Renal cortex interstitium (tissue), 11 donors: ENCODE results near the gene CSNK1G2. TPM values are rescaled to one million over a fixed set of nuclear protein-coding genes. Genes with fewer than 3 reads are reported as not detected.
"Not testable (repeated sequence)": the region's sequence is repeated elsewhere in the genome, so short reads cannot be mapped to it uniquely, and the experiment has no call there.

Source experiments
- DNase-seq, 11 donors: peaks; one replicate each; pipeline ENCODE4 v3.0.0-alpha.2; 2013; ENCODE audit warnings: low read depth in 9 of 11, low spot score in 4 of 11; ENCODE audit errors: extremely low read depth in 1 of 11
- polyA plus RNA-seq, 3 donors: library from polyadenylated mRNA; unstranded; fragments of 120-200 nt; gene quantifications; one replicate each; pipeline ENCODE4 v1.2.1, GENCODE V29; 2013; ENCODE audit not compliant: insufficient read length in 3 of 3

CSNK1G2 gene
- polyA plus RNA-seq, 3 donors, result 50.5 to 70.4 (median 67.9) TPM

- no peak for DNase-seq
These were observed 36.1 kb downstream of the CSNK1G2 start for GRCh38 chr19:1977120-1977519.

GRCh38 chr19:1978346-1978894 lies 37.4 kb downstream of the CSNK1G2 start:
- no peak for DNase-seq

GRCh38 chr19:1979017-1979416 lies 38.0 kb downstream of the CSNK1G2 start:
- no peak for DNase-seq

GRCh38 chr19:1979642-1980041 lies 38.7 kb downstream of the CSNK1G2 start:
- no peak for DNase-seq

GRCh38 chr19:1980091-1980808 lies 39.3 kb downstream of the CSNK1G2 start:
- peak in 1 of 11 donors; percentile 18 for DNase-seq

GRCh38 chr19:1980809-1981181 lies 39.8 kb downstream of the CSNK1G2 start:
- DNase-seq, result no peak

- DNase-seq, result no peak
These were observed 40.3 kb downstream of the CSNK1G2 start for GRCh38 chr19:1981253-1981652.

GRCh38 chr19:1984357-1984756 lies 43.4 kb downstream of the CSNK1G2 start:
- DNase-seq, result no peak

- DNase-seq, result no peak
These were observed 44.8 kb downstream of the CSNK1G2 start for GRCh38 chr19:1985588-1986356.

- no peak for DNase-seq
These were observed 45.6 kb downstream of the CSNK1G2 start for GRCh38 chr19:1986357-1987162.

- DNase-seq, result no peak
These were observed 46.5 kb downstream of the CSNK1G2 start for GRCh38 chr19:1987197-1988187.

GRCh38 chr19:1988464-1988863 lies 47.5 kb downstream of the CSNK1G2 start:
- not testable (repeated sequence) for DNase-seq

GRCh38 chr19:1989513-1990229 lies 48.7 kb downstream of the CSNK1G2 start:
- DNase-seq, result no peak

- DNase-seq, result no peak
These were observed 49.5 kb downstream of the CSNK1G2 start for GRCh38 chr19:1990230-1991017.

GRCh38 chr19:1991018-1991913 lies 50.3 kb downstream of the CSNK1G2 start:
- DNase-seq, result no peak

GRCh38 chr19:1992759-1993260 lies 51.8 kb downstream of the CSNK1G2 start:
- DNase-seq, result no peak
